Neural progenitor cell (in vitro differentiated cells): ENCODE measurements around the gene FOLR1.

Experiments used
- CTCF ChIP-seq: fragments of 200-600 bp; sonication (generic); IDR thresholded peaks from 2 replicates; pipeline ENCODE4 v1.5.1; 2017; ENCODE audit warnings: antibody characterized with exemption, mild to moderate bottlenecking
- EZH2phosphoT487 ChIP-seq: fragments of 200-600 bp; sonication (generic); IDR thresholded peaks from 2 replicates; pipeline ENCODE4 v1.6.1; 2017; ENCODE audit warnings: antibody characterized with exemption

- TF ChIP-seq EZH2phosphoT487: no peak
- TF ChIP-seq CTCF: no peak
These were observed 16.3 kb downstream of the FOLR1 start for GRCh38 chr11:72208281-72208680.
